GM18868 (cell line): ENCODE measurements around the gene DBN1.

Source experiments
- ATAC-seq: cut with Tn5 transposase; IDR thresholded peaks from one replicate; pipeline ENCODE4 v1.9.1; 2021; ENCODE audit warnings: mild to moderate bottlenecking, moderate library complexity; ENCODE audit not compliant: unreplicated experiment

The DBN1 gene

GRCh38 chr5:177475563-177476427, 2.4 kb upstream of the DBN1 start:
- ATAC-seq: no peak

GRCh38 chr5:177474846-177475562, 1.6 kb upstream of the DBN1 start:
- ATAC-seq: no peak

- no peak for ATAC-seq
These were observed 605 bp upstream of the DBN1 start for GRCh38 chr5:177474002-177474476.

GRCh38 chr5:177472460-177473442, 683 bp downstream of the DBN1 start:
- peak; percentile 52 for ATAC-seq

GRCh38 chr5:177471610-177472356, 1.7 kb downstream of the DBN1 start:
- no peak for ATAC-seq

- no peak for ATAC-seq
These were observed 2.5 kb downstream of the DBN1 start for GRCh38 chr5:177470759-177471536.

GRCh38 chr5:177469750-177470525, 3.5 kb downstream of the DBN1 start:
- ATAC-seq: no peak

GRCh38 chr5:177468685-177469628, 4.5 kb downstream of the DBN1 start:
- ATAC-seq: no peak

GRCh38 chr5:177468329-177468684, 5.1 kb downstream of the DBN1 start:
- ATAC-seq: no peak

GRCh38 chr5:177467436-177467835, 6.0 kb downstream of the DBN1 start:
- no peak for ATAC-seq

GRCh38 chr5:177466861-177467260, 6.6 kb downstream of the DBN1 start:
- no peak for ATAC-seq

- no peak for ATAC-seq
These were observed 8.4 kb downstream of the DBN1 start for GRCh38 chr5:177465044-177465443.

GRCh38 chr5:177462021-177462670, 11.3 kb downstream of the DBN1 start:
- no peak for ATAC-seq

GRCh38 chr5:177459819-177460628, 13.4 kb downstream of the DBN1 start:
- no peak for ATAC-seq

- ATAC-seq: no peak
These were observed 14.1 kb downstream of the DBN1 start for GRCh38 chr5:177459357-177459756.

GRCh38 chr5:177458912-177459350, 14.5 kb downstream of the DBN1 start:
- no peak for ATAC-seq
